ENCODE data around the gene IGF2.

The IGF2 gene

DNA sequence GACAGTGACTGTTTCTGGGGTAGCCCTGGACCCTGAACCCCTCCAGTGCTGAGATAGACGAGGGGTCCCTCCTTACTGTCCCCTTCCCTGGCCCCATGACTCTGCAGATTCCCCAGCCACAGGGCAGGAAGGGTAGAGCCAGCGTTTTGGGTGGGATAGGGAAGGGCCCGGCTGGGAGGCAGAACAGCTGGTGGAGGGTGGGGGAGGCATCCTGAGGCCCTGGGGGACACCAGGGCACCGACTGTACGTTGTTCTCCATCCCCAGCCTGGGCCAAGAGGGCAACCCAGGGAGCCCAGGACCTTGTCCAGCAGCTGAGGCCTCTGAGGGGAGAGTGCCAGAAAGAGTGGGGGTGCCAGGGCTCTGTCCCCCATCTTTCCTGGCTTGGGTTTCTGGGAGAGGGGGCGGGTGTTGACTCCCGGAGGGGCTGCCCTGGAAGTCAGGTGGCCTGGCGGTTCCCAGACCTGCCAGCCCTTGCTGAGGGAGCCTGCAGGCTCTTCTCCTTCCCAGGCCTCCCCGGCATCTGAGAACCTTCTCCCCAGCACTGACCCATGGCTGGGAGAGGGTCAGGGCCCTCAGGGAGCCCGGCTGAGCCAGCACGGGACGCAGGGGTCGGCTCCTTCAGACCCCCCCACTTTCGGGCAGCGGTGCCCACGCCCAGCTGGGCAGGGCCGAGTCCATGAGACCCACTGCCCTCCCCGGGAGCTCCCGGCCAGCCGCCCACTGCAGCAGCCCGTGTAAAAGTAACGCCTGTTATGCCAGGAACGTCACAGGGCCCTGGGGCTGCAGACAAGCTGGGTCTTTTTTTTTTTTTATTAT lies 30.3 kb downstream of the IGF2 start:
- no peak overlapping the region for H3K4me3 ChIP-seq (ENCODE audit: low read depth, low read length)
- DNase-seq (ENCODE audit: low read depth), result no peak

DNA sequence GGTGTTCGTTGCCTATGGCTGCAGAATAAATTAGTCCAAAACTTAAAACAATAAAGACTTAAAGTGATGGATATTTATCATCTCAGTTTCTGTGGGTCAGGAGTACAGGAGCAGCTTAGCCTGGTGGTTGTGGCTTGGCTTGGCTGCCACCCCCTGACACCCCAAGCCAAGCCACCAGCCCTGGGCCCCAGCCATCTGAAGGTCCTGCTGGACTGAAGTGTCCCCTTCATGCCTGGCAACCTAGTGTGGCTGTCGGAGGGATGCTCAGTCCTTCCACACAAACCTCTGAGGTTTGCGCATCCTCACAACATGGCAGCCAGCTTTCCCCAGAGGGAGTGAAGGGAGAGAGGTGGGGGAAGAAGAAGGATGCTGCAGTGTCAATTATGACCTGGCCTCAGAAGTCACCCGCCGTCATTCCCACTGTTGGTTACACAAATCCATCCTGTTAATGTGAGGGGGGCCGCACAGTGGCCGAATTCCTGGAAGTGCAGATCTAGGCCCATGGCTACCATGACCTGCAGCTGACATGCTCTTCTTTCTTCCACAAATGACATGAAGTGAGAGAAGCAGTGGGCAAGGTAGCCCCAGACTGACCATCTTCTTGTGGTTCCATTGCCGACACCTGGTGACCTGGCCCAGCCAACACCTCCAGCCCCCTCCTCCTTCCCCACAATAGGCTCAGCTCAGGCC lies 31.1 kb downstream of the IGF2 start:
- no peak overlapping the region for H3K4me3 ChIP-seq (ENCODE audit: low read depth, low read length)
- DNase-seq (ENCODE audit: low read depth), result no peak

DNA sequence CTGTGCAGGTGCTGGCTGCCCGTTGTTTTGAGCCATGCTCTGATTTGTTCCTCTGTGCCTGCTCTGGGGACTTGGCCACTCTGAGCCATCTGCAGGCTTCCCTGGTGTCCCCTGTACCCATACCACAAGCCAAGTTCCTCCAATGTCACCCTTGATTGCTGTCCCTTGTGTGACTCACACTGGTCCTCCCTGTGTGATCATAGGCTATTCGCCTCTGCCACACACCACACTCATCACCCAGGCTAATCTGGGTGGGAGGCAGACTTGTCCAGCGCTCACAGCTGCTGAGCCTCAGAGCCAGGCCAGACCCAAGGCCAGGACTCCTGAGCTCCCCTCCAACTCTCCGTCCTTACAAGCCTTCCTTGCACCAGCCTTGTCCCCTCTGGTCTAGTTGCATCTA lies 31.7 kb downstream of the IGF2 start:
- no peak overlapping the region for H3K4me3 ChIP-seq (ENCODE audit: low read depth, low read length)
- no peak for DNase-seq (ENCODE audit: low read depth)

DNA sequence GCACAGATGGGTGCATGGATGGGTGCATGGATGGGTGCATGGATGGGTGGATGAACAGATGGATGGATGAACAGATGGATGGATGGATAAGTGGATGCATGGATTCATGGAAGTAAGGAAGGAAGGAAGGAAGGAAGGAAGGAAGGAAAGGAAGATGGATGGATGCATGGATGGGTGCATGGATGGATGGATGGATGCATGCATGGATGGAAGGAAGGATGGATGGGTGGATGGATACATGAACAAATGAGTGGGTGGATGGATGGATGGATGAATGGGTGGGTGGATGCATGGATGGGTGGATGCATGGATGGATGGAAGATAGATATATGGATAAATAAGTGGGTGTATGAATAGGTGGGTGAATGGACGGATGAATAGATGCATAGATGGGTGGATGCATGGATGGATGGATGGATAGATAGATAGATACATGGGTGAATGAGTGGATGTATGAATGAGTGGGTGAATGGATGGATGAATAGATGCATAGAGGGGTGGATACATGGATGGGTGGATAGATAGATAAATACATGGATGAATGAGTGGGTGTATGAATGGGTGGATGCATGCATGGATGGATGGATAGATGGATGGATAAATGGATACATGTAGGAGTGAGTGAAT lies 32.5 kb downstream of the IGF2 start:
- H3K4me3 ChIP-seq (ENCODE audit: low read depth, low read length), result no peak overlapping the region
- DNase-seq (ENCODE audit: low read depth), result no peak

DNA sequence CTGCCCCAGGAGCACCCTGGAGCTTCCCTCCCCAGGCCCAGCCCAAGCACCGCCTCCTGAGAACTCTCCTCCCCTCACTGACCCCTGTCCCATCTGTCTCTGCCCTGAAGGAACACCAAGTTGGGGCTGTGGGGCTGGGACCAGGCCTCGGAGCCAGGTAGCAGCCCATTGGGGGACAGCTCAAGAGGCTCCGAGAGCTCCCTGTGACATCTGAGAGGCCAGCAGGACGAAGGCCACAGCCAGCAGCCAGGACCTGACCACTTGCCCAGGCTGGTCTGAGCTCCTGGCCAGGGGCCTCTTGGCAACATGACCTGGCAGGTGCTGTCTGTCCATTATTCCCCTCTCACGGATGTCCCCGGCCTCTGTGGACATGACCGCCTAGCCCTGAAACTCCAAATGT lies 33.7 kb downstream of the IGF2 start:
- no peak overlapping the region for H3K4me3 ChIP-seq (ENCODE audit: low read depth, low read length)
- DNase-seq (ENCODE audit: low read depth), result no peak

DNA sequence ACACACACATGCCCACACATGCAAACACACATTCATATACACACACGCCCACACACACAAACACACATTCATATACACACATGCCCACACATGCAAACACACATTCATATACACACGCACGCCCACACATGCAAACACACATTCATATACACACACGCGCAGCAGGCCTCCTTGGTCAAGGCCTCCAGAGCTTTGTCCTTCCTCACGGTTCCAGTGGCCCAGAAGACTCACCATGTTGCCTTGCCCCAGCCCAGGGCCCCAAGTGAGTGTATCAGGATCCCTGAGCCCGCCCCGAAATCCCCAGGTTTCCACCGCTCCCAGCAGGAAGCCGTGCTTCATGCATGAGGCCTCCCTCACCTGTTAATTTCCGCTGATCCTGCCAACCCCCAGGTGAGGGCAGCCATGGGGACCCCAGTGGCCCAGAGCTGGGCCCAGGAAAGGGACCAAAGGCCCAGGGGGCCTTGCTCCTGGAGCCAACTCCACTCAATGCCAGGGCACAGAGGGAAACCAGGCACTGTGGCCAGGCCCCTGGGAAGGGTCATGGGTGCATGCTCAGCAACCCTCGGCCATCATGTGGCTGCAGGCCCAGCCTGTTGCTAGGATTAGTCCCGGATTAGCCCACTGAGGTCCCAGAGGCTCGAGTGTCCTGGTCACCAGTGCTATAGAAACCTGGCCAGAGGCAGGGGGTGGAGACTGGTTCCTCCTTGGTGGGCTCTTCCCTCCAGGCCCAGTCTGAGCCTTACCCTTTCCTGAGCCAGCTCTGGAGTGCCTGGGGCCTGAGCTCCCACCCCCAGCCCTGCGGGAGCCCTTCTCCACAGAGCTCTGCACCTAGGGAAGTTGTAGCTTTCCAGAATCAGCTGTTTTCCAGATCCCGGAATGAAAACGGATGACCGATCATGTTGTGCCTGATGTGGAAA lies 34.4 kb downstream of the IGF2 start:
- no peak overlapping the region for H3K4me3 ChIP-seq (ENCODE audit: low read depth, low read length)
- DNase-seq (ENCODE audit: low read depth), result no peak

DNA sequence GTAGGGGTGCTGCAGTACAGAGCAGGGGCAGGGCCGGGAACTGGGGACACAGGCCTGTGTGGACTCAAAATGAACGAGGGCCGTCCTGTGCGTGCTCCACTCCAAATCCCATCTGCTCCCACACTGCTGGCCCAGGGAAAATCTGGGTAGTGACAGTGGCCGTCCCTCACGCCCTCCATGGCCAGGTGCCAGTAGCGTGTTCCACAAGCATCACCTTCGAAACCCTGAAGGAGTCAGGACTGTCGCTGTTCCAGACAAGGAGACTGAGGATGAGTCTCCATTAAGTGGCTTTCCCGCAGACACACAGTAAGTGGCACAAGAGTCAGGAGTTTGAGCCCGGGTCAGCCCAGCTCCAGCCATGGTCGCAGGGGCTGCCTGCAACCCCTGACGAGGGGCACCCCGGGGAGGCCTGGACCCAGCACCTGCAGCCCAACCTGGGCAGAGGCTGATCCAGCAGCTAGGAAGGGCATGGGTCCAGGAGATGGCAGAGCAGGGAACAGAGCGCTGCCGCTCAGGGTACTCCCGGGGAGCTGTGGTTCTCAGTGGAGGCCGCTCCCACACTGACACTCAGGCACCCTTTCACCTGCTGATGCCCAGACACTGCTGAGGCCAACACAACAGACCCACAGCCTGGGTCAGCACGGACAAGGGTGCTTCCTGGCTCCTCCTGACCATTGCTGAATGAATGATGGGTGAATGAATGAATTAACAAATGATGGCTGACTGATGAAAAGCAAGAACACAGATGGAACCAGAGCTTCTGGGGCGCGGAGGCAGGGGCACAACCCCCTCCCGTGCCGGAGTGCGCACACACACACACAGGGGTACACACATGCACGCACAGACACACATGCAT lies 35.3 kb downstream of the IGF2 start:
- no peak for DNase-seq (ENCODE audit: low read depth)
- H3K4me3 ChIP-seq (ENCODE audit: low read depth, low read length), result no peak overlapping the region

DNA sequence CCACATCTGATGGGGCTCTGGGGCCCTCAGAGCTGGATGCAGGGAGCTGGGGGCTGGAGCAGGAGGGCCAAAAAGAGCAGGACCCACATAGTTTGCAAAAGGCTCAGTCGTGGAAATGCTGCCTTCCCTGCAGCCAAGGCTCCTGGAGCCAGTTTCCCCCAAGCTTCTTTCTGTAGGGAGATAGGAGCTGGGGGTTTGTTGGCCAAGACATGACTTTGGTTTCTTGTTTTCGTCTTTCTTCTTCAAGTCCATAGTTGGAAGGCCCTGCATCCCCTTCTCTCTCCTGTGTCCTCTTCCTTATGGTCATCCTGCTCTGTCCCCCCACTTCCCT lies 36.3 kb downstream of the IGF2 start:
- no peak for DNase-seq (ENCODE audit: low read depth)
- H3K4me3 ChIP-seq (ENCODE audit: low read depth, low read length), result no peak overlapping the region

DNA sequence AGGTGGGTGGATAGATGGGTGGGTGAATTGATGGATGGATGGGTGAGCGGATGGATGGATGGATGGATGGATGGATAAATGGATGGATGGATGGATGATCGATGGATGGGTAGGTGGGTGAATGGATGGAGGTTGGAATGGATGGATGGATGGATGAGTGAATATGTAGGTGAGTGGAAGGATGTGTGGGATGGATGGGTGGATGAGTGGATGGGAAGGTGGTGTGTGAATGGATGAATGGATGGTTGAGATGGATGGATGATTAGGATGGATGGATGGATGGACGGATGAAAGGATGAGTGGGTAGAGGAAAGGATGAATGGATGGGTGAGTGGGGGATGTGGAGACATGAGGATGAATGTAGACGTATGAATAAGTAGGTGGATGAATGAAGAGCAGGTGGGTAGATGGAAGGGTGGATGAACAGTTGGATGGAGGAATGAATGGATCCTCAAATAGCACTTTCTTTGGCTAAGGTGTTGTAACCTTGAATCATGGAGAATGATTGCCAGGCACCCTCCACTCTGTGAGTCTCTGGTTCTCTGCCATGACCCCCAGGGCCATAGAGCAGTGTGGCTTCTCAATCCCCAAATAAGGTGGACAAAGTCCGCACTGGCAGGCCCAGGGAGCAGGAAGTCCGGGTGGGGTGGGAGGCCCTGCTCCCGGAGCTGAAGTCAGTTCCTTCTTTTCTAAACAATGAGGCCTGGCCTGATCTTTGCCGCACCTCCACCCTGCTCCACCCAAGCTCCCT lies 36.9 kb downstream of the IGF2 start:
- H3K4me3 ChIP-seq (ENCODE audit: low read depth, low read length), result no peak overlapping the region
- DNase-seq (ENCODE audit: low read depth), result no peak

DNA sequence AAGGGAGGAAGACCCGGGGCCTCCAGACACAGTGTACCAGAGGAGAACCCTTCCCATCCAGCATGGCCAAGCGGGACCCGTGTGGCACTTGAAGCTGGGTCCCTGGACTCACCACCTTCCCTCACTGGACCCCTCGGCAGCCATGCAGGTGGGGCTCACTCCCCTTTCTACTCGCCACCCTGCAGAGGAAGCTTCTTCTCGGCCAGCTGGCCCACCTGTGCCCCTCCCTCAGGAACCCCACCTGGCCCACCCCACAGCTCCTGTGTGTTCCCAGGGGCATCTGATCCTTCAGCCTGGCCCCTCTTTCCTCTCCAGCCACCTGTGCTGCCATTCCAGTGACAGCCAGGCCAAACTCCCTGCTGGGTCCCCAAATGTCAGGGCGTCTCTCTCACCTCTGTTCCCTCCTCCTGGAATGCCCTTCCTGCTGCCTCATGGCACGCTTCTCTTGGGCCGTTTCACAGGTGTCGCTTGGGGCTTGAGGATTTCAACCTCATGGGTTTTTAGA lies 38.0 kb downstream of the IGF2 start:
- DNase-seq (ENCODE audit: low read depth), result no peak
- H3K4me3 ChIP-seq (ENCODE audit: low read depth, low read length), result no peak overlapping the region

DNA sequence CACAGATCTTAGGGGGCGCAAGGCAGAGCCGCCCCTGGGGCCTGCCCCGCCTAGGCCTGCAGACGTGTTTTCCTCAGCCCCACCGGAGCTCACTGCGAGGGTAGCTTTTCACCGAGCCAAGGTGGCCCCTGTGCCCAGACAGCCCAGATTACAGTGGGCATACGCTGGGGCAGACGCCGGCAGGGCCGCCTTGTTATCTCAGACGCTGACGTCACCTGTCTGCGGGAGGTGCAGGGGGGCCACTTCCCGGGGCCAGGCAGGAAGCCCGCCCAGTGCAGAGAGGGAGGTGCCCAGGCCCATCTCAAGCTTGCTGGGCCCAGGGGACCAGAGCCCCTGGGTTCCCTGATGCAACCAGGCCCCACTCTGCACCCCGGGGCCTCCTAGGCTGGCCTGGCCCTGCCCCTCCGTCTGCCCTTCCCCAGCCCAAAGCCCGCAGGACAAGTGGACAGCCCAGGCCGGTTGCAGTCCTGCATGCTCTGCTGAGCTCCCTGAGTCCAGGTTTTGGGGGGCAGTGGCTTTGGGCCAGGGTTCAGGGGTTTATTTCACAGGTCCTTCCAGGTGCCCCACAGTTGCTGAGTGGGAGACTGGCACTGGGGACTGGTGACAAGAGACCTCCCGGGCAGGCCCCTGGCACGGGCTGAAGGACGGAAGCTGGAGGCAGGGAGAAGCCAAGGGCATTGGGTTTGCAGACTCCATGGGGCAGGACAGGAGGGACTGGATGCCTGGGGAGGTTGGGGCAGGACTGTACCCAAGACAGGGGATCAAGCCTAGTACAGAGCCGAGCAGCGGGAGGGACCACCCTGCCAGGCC lies 38.6 kb downstream of the IGF2 start:
- H3K4me3 ChIP-seq (ENCODE audit: low read depth, low read length), result no peak overlapping the region
- DNase-seq (ENCODE audit: low read depth), result no peak

DNA sequence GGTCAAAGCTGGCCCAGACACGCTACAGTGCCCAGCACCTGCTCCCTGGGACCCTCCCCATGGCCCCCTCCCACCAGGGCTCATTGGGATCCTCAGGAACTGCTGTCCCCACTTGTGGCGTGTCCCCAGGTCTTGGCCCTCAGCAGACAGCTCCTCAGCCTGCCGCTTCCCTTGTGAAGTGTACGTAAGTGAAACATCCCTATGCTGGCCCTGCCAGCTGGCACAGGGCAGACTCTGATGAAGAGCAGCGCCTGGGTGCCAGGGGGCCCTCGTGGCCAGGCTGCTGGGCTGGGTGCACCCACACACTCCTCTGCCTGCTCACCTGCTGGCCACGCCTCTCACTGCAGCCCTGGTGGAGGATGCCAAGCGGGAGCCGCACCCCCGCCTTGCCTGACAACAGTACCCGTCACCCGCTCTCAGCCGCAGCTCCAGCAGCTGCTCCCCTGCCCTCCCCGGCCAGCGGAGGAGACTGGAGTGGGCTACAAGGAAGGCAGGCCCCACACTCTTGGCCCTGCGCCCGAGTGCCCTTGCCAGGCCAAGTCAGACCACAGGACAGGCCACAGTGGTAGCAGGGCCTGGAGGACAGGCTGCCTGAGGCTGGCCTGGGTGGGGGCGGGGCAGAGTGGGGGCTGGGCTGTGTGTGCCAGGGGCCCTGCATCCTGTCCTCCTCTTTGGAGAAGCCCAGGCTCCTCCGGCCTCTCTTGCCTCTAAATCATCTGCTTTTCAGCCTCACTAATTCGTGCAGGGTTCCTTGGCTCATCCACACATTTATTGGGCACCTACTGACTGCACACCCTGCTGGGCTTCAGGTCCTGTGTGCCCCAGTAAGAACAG lies 39.5 kb downstream of the IGF2 start:
- peak; percentile 15 for DNase-seq (ENCODE audit: low read depth)

DNA sequence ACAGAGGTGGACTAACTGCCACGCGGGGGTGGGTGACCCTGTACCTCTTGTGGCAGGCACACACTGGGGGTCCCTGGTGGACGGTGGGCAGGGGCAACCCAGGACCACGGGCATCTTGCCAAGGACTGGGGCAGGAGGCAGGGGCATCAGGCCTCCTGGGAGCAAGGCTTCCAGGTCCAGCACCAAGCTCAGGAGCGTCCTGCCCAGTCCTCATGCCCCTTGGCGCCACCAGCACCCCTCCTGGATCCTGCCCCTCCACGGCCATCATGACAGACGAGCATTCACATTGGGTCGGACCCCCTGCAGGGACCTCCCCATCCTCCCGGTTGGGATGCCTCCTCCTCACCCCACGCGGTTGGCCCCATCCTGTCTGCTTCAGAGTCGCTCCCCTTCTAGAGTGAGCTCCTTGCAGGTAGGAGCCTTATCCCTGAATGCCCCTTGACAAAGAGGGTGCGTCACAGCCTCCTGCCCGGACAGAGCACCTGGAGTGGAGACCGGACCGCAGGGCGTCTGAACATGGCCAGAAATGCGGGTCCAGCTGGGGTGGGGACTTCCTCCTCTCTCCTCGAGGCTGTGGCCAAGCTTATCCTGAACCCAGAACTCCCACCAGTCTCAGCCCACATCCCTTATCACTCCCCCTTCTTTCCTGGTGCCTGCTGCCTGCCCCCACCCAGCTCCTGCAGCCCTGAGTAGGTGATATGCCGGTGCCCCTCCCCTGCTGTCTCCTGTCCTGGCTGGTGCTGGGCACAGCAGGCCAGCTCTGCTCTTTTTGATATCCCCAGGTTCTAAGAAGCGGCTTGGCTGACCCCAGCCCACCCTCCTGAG lies 40.3 kb downstream of the IGF2 start:
- H3K4me3 ChIP-seq (ENCODE audit: low read depth, low read length), result no peak overlapping the region
- no peak for DNase-seq (ENCODE audit: low read depth)

More for the DNA sequence above, 39.5 kb downstream of the IGF2 start:
- H3K4me3 ChIP-seq (ENCODE audit: low read depth, low read length), result no peak overlapping the region

DNA sequence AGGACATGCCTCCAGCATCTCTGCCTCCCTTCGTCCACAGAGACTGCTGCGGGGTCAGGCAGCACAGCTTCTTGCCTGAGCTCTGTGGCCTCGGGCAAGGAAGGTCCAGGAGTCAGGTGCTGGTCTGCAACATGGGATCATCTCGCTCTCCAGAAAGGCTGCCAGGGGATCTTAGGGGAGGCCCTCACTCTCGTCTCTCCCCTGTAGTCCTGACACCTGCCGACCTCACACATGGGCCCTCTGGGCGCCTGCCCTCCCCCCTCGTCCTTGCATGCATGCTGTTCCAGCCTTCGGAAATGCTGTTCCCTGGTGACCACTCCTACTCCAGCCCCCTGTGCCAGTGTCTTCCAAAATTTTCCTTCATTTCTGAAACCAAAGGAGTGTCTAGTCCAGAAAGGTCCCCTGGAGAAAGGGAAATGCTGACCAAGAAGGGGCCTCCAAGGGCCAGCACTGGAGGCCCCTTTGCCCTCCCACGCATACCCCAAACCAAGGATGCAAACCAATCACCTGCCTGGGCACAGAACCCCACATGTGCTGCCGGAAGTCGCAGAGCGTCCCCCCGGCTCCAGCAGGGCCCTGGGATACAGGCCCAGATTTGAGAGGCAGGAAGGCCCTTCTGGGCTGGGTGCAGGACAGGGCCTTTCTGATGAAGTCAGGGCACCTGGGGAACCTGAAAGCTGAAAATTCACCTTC lies 41.0 kb downstream of the IGF2 start:
- H3K4me3 ChIP-seq (ENCODE audit: low read depth, low read length), result no peak overlapping the region
- no peak for DNase-seq (ENCODE audit: low read depth)

DNA sequence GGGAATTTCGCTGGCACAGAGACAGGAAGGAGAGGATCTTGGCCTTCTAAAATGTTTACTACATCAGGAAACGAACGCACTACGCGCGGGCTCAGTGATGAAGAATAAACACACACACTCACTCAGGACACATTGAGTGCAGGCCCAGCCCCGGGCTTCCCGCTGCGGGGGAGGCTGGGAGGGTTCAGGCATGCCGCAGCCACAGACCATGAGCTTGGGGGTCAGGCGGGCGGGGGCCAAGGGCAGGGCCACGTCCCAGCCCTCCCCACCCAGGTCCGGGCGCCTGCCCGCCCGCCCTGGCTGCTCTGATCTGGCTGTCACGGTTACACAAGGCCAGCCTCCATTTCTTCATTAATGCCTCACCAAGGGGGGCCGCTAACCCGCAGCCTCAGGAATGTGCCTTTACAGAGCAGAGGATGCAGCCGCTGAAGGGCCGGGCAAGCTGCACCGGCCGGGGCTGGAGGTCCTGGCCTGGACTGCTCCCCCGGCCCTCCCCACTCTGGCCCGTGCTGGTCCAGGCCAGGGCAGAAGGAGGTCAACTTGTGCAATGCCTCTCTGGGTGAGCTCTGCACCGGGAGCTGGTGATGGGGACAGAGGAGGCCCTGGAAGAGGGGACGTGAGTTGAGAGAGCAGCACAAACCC lies 41.7 kb downstream of the IGF2 start:
- DNase-seq (ENCODE audit: low read depth), result peak; percentile 50
- H3K4me3 ChIP-seq (ENCODE audit: low read depth, low read length), result no peak overlapping the region

Measured in skeletal muscle cell (primary cell).